Loucy (cell line): ENCODE data around the gene C16orf74.

Experiments
- CTCF ChIP-seq: fragments of 200-600 bp; sonication (generic); conservative IDR thresholded peaks from 2 replicates; pipeline ENCODE4 v1.5.1; 2014; ENCODE audit warnings: mild to moderate bottlenecking, antibody characterized with exemption, low read length
- EZH2phosphoT487 ChIP-seq: fragments of 200-600 bp; IDR thresholded peaks from 2 replicates; pipeline ENCODE4 v1.6.1; 2018; ENCODE audit warnings: antibody characterized with exemption, mild to moderate bottlenecking, moderate library complexity, borderline replicate concordance

- TF ChIP-seq CTCF (no peak), EZH2phosphoT487 (no peak)
Measured at GRCh38 chr16:85753976-85754375, 3.1 kb upstream of the C16orf74 start.
